Measurements from ENCODE around the gene ZNF724.

Gene ZNF724

DNA sequence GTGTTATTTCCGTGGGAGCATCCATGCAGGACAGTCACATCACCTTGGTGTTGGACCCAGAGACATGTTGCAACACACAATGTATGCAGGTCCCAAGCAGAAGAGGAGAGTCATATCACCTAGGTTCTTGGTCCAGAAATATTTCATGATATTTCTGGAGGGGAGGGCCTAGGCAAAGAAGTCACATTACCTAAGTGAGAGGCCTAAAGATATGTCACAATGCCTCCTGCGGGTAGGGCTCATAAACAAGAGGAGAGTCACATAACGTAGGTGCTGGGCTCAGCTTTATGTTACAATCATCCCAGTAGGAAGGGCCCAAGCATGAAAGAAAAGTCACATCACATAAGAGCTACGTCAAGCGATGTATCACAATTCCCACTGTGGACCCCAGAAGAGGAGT is 10.8 kb upstream of the ZNF724 start:
- Histone ChIP-seq H3K4me1 (ENCODE audit: control insufficient read depth in 1 of 2, insufficient read depth in 2 of 2, low read length in 2 of 2) (no peaks in the 10 kb centered on the region), H4K12ac (ENCODE audit: low read depth, low read length) (no peak overlapping the region), H3K4ac (ENCODE audit: low read depth, low read length) (no peak overlapping the region), H2BK120ac (ENCODE audit: insufficient read depth, low read length, poor library complexity) (no peak overlapping the region), H4K91ac (ENCODE audit: low read depth, low read length) (no peak overlapping the region), H3K27me3 (ENCODE audit: insufficient read depth, low read length) (no peaks in the 10 kb centered on the region), H2BK5ac (ENCODE audit: low read depth, low read length, poor library complexity) (no peak overlapping the region), H3K79me2 (ENCODE audit: control insufficient read depth, insufficient read depth, low read length, poor library complexity) (no peaks in the 10 kb centered on the region), H4K8ac (ENCODE audit: low read depth, low read length) (no peak overlapping the region), H3K23ac (ENCODE audit: low read length) (no peak overlapping the region), H2BK12ac (ENCODE audit: low read length) (no peak overlapping the region), H3K9ac (ENCODE audit: low read length) (no peak overlapping the region), H3K79me1 (ENCODE audit: low read length) (no peaks in the 10 kb centered on the region), H2AK5ac (ENCODE audit: low read length) (no peak overlapping the region), H3K14ac (ENCODE audit: low read length) (no peak overlapping the region), H3K18ac (ENCODE audit: low read length) (no peak overlapping the region), H3K4me2 (ENCODE audit: low read length) (no peak overlapping the region), H3K4me3 (ENCODE audit: low read depth, low read length) (no peak overlapping the region), H2AFZ (ENCODE audit: insufficient read depth, low read length, poor library complexity) (no peak overlapping the region), H3K36me3 (ENCODE audit: control insufficient read depth in 1 of 2, insufficient read depth in 2 of 2, low read length in 2 of 2) (peaks cover 12 to 47% of the 10 kb centered on the region in 2 experiments), H3K9me3 (ENCODE audit: insufficient read depth, low read depth, low read length) (no peaks in the 10 kb centered on the region), H3K27ac (ENCODE audit: low read depth, low read length) (no peak overlapping the region)
- no CpG with 5 or more reads among the region's 5 CpGs for WGBS (ENCODE audit: extremely low coverage, insufficient coverage, insufficient read length)
- DNase-seq, result peak; percentile 64 to 77

DNA sequence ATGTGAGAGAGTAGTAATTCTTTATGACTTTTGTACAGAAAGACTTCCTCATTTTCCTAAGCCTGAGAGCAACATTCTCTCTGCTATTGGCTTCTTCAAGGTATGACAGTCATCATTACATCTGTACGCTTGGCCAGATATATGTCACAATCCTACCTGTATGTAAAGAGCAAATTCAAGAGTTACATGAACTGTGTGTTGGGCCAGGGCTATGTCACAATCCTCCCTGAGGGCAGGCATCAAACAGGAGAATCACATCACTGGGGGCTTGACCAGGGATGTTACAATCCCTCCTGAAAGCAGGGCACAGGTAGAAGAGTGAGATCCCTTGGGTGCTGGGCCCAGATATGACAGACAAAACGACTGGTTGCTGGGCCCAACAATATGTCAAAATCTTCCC is 9.8 kb upstream of the ZNF724 start:
- no peak overlapping the region for H3K4ac ChIP-seq (ENCODE audit: low read depth, low read length)
- H3K14ac ChIP-seq (ENCODE audit: low read length), result no peak overlapping the region
- H3K4me3 ChIP-seq (ENCODE audit: low read depth, low read length), result no peak overlapping the region
- no peaks in the 10 kb centered on the region for H3K9me3 ChIP-seq (ENCODE audit: insufficient read depth, low read depth, low read length)
- H3K9ac ChIP-seq (ENCODE audit: low read length), result no peak overlapping the region
- H3K18ac ChIP-seq (ENCODE audit: low read length), result no peak overlapping the region
- H3K27me3 ChIP-seq (ENCODE audit: insufficient read depth, low read length), result no peaks in the 10 kb centered on the region
- H2AFZ ChIP-seq (ENCODE audit: insufficient read depth, low read length, poor library complexity), result no peak overlapping the region
- no peaks in the 10 kb centered on the region for H3K4me1 ChIP-seq (ENCODE audit: control insufficient read depth in 1 of 2, insufficient read depth in 2 of 2, low read length in 2 of 2)
- H2BK5ac ChIP-seq (ENCODE audit: low read depth, low read length, poor library complexity), result no peak overlapping the region
- WGBS (ENCODE audit: extremely low coverage, insufficient coverage, insufficient read length), result no CpG with 5 or more reads among the region's 2 CpGs
- no peak overlapping the region for H2AK5ac ChIP-seq (ENCODE audit: low read length)
- peak; percentile 62 to 76 for DNase-seq
- no peak overlapping the region for H4K91ac ChIP-seq (ENCODE audit: low read depth, low read length)
- no peak overlapping the region for H4K8ac ChIP-seq (ENCODE audit: low read depth, low read length)
- no peak overlapping the region for H3K23ac ChIP-seq (ENCODE audit: low read length)
- H4K12ac ChIP-seq (ENCODE audit: low read depth, low read length), result no peak overlapping the region
- H3K36me3 ChIP-seq (ENCODE audit: control insufficient read depth in 1 of 2, insufficient read depth in 2 of 2, low read length in 2 of 2), result peaks cover 9 to 47% of the 10 kb centered on the region in 2 experiments
- H3K27ac ChIP-seq (ENCODE audit: low read depth, low read length), result no peak overlapping the region
- no peak overlapping the region for H3K4me2 ChIP-seq (ENCODE audit: low read length)
- H3K79me1 ChIP-seq (ENCODE audit: low read length), result no peaks in the 10 kb centered on the region
- H2BK120ac ChIP-seq (ENCODE audit: insufficient read depth, low read length, poor library complexity), result no peak overlapping the region
- no peaks in the 10 kb centered on the region for H3K79me2 ChIP-seq (ENCODE audit: control insufficient read depth, insufficient read depth, low read length, poor library complexity)
- H2BK12ac ChIP-seq (ENCODE audit: low read length), result no peak overlapping the region

DNA sequence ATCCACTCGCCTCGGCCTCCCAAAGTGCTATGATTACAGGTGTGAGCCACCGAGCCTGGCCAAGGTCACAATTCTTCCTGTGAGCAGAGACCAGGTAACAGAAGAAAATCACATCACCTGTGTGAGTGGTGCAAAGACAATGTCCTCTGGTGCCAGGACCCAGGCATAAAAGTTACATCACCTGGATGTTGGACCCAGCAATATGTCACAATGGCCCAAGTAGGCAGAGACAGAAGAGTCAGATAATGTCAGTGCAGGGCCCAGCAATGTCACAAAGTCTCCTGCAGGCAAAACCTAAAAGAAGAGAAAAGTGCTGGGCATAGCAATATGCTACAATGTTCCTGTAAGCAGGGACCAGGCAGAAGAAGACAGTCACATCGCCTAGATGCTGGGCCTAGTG is 5.5 kb upstream of the ZNF724 start:
- H3K4ac ChIP-seq (ENCODE audit: low read depth, low read length), result no peak overlapping the region
- no peak overlapping the region for H3K27ac ChIP-seq (ENCODE audit: low read depth, low read length)
- H4K91ac ChIP-seq (ENCODE audit: low read depth, low read length), result no peak overlapping the region
- no peak overlapping the region for H4K12ac ChIP-seq (ENCODE audit: low read depth, low read length)
- no peak overlapping the region for H3K4me3 ChIP-seq (ENCODE audit: low read depth, low read length)
- no peaks in the 10 kb centered on the region for H3K79me2 ChIP-seq (ENCODE audit: control insufficient read depth, insufficient read depth, low read length, poor library complexity)
- no peak overlapping the region for H2AK5ac ChIP-seq (ENCODE audit: low read length)
- H3K18ac ChIP-seq (ENCODE audit: low read length), result no peak overlapping the region
- H2BK5ac ChIP-seq (ENCODE audit: low read depth, low read length, poor library complexity), result no peak overlapping the region
- no peak overlapping the region for H3K14ac ChIP-seq (ENCODE audit: low read length)
- H3K9ac ChIP-seq (ENCODE audit: low read length), result no peak overlapping the region
- no CpG with 5 or more reads among the region's 4 CpGs for WGBS (ENCODE audit: extremely low coverage, insufficient coverage, insufficient read length)
- H3K36me3 ChIP-seq (ENCODE audit: control insufficient read depth in 1 of 2, insufficient read depth in 2 of 2, low read length in 2 of 2), result peaks cover 9 to 22% of the 10 kb centered on the region in 2 experiments
- no peaks in the 10 kb centered on the region for H3K9me3 ChIP-seq (ENCODE audit: insufficient read depth, low read depth, low read length)
- no peak overlapping the region for H3K4me2 ChIP-seq (ENCODE audit: low read length)
- no peak overlapping the region for H3K23ac ChIP-seq (ENCODE audit: low read length)
- no peak overlapping the region for H4K8ac ChIP-seq (ENCODE audit: low read depth, low read length)
- H2AFZ ChIP-seq (ENCODE audit: insufficient read depth, low read length, poor library complexity), result no peak overlapping the region
- H2BK12ac ChIP-seq (ENCODE audit: low read length), result no peak overlapping the region
- no peak overlapping the region for H2BK120ac ChIP-seq (ENCODE audit: insufficient read depth, low read length, poor library complexity)
- no peak for DNase-seq
- H3K79me1 ChIP-seq (ENCODE audit: low read length), result no peaks in the 10 kb centered on the region
- no peaks in the 10 kb centered on the region for H3K27me3 ChIP-seq (ENCODE audit: insufficient read depth, low read length)
- no peaks in the 10 kb centered on the region for H3K4me1 ChIP-seq (ENCODE audit: control insufficient read depth in 1 of 2, insufficient read depth in 2 of 2, low read length in 2 of 2)

DNA sequence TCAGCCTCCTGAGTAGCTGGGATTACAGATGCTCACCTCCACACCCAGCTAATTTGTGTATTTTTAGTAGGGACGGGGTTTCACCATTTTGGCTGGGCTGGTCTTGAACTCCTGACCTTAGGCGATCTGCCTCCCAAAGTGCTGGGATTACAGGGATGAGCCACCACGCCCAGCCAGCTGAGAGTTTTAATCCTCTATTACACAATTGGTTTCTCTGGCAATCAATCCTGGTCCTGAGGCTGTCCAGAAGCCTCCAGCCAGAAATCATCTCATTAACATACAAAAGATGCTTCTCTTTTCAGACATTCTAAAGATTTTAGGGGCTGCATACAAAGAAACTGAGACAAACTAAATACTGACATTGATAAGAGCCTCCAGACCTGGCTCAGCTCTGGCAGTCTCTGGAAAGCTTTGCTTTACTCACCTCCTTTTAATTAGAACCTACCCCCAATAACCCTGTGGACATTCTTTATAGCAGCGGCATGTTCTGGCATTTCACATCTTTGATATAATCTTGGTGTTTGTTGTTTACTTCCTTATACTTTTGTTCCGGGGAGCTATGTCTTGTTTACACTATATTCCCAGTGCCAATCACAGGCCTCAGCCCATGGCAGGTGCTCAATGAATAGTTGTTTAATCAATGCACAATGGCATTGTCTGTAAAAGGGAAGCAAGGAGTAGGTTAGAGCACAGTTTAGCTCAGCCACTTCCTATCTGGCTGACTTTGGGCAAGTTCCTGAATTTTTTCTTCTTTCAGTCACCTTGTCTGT is 4.1 kb upstream of the ZNF724 start:
- Histone ChIP-seq H3K27ac (ENCODE audit: low read depth, low read length) (no peak overlapping the region), H3K4me3 (ENCODE audit: low read depth, low read length) (no peak overlapping the region), H2AK5ac (ENCODE audit: low read length) (no peak overlapping the region), H4K91ac (ENCODE audit: low read depth, low read length) (no peak overlapping the region), H3K4me2 (ENCODE audit: low read length) (no peak overlapping the region), H3K4ac (ENCODE audit: low read depth, low read length) (no peak overlapping the region), H4K8ac (ENCODE audit: low read depth, low read length) (no peak overlapping the region), H3K36me3 (ENCODE audit: control insufficient read depth in 1 of 2, insufficient read depth in 2 of 2, low read length in 2 of 2) (peaks cover 3 to 9% of the 10 kb centered on the region in 2 experiments), H3K9ac (ENCODE audit: low read length) (no peak overlapping the region), H2AFZ (ENCODE audit: insufficient read depth, low read length, poor library complexity) (no peak overlapping the region), H3K4me1 (ENCODE audit: control insufficient read depth in 1 of 2, insufficient read depth in 2 of 2, low read length in 2 of 2) (no peaks in the 10 kb centered on the region), H3K14ac (ENCODE audit: low read length) (no peak overlapping the region), H3K23ac (ENCODE audit: low read length) (no peak overlapping the region), H3K9me3 (ENCODE audit: insufficient read depth, low read depth, low read length) (no peaks in the 10 kb centered on the region), H2BK120ac (ENCODE audit: insufficient read depth, low read length, poor library complexity) (no peak overlapping the region), H3K27me3 (ENCODE audit: insufficient read depth, low read length) (no peaks in the 10 kb centered on the region), H2BK12ac (ENCODE audit: low read length) (no peak overlapping the region), H3K79me2 (ENCODE audit: control insufficient read depth, insufficient read depth, low read length, poor library complexity) (peaks cover 1% of the 10 kb centered on the region), H3K79me1 (ENCODE audit: low read length) (peaks cover 6% of the 10 kb centered on the region), H4K12ac (ENCODE audit: low read depth, low read length) (no peak overlapping the region), H3K18ac (ENCODE audit: low read length) (no peak overlapping the region), H2BK5ac (ENCODE audit: low read depth, low read length, poor library complexity) (no peak overlapping the region)
- WGBS (ENCODE audit: extremely low coverage, insufficient coverage, insufficient read length), result no CpG with 5 or more reads among the region's 5 CpGs
- DNase-seq, result no peak

All from trophoblast cell (in vitro differentiated cells and primary cell).